Thyroid gland (tissue), 4 donors: Measurements from ENCODE around the gene PSMC3. TPM values are rescaled to one million over a fixed set of nuclear protein-coding genes. Genes with fewer than 3 reads are reported as not detected.

Source experiments
- DNase-seq, 2 donors: peaks; one replicate each; pipeline ENCODE4 v3.0.0-alpha.2; 2019
- H3K27ac ChIP-seq, 3 donors: fragments of 200-600 bp; sonication (generic); 1 replicate in 2 of 3; 2 replicates in 1 of 3; pipeline ENCODE4 v1.5.1; 2016 to 2019; ENCODE audit warnings: mild to moderate bottlenecking in 1 of 3, moderate library complexity in 1 of 3
- H3K27me3 ChIP-seq: fragments of 200-600 bp; sonication (generic); one replicate; pipeline ENCODE4 v1.5.1; 2019
- H3K36me3 ChIP-seq, 2 donors: fragments of 200-600 bp; sonication (generic); one replicate each; pipeline ENCODE4 v1.5.1; 2016 to 2019
- H3K4me1 ChIP-seq, 2 donors: fragments of 200-600 bp; sonication (generic); one replicate each; pipeline ENCODE4 v1.5.1; 2017 to 2019
- H3K4me3 ChIP-seq, 3 donors: fragments of 200-600 bp; sonication (generic); replicated peaks in 1 of 3; 1 replicate in 2 of 3; 2 replicates in 1 of 3; pipeline ENCODE4 v1.5.1; 2016; ENCODE audit warnings: mild to moderate bottlenecking in 1 of 3
- H3K9me3 ChIP-seq: fragments of 200-600 bp; sonication (generic); one replicate; pipeline ENCODE4 v1.5.1; 2017
- CTCF ChIP-seq, 6 experiments: fragments of 200-600 bp in 3 of 6; fragments of 450-650 bp in 3 of 6; sonication (generic) in 3 of 6; IDR thresholded peaks; one replicate each; pipeline ENCODE4 v1.5.1; 2016 to 2019; ENCODE audit warnings: antibody characterized with exemption in 6 of 6, mild to moderate bottlenecking in 2 of 6, inconsistent platforms in 1 of 6, moderate library complexity in 1 of 6
- POLR2A ChIP-seq, 2 donors: fragments of 450-650 bp; IDR thresholded peaks; one replicate each; pipeline ENCODE4 v1.6.1; 2017; ENCODE audit warnings: antibody characterized with exemption in 2 of 2, mild to moderate bottlenecking in 2 of 2, moderate library complexity in 1 of 2
- WGBS, 2 donors: methylation state at CpG; one replicate each; pipeline ENCODE4 v1.1.5; 2017; 5-methylcytosine and 5-hydroxymethylcytosine counted together
- intact Hi-C: fragments of 100-400 bp; cut with DNase I; formaldehyde crosslinking; loops from one replicate; pipeline ENCODE4 v1.15.1; 2023
- total RNA-seq, 4 donors: library from RNA; depleted of rRNA; stranded (reverse); fragments of >200 nt; gene quantifications; one replicate each; pipeline ENCODE4 v1.2.3, GENCODE V29; 2016

PSMC3 gene
- total RNA-seq, 4 donors from 2014 or later, result 92.7 to 240 (median 123) TPM

GRCh38 chr11:47389577-47390421, 36.4 kb downstream of the PSMC3 start:
- no peak for DNase-seq

GRCh38 chr11:47388697-47389576, 37.3 kb downstream of the PSMC3 start:
- TF ChIP-seq CTCF (IDR thresholded peaks at IDR 0.05), result no peak
- no peak for TF ChIP-seq POLR2A (IDR thresholded peaks at IDR 0.05)
- Histone ChIP-seq H3K9me3 (no peaks in the 10 kb centered on the region), H3K36me3 (no peaks in the 10 kb centered on the region), H3K4me3 (no peak overlapping the region), H3K4me1 (no peaks in the 10 kb centered on the region), H3K27me3 (no peaks in the 10 kb centered on the region), H3K27ac (no peak overlapping the region)
- 89 to 90% methylated on average over 18 to 28 of the region's 28 CpGs for WGBS, 2 donors
- intact Hi-C loops, result no loop called here
- DNase-seq, result no peak

More at GRCh38 chr11:47389577-47390421, 36.4 kb downstream of the PSMC3 start:
- intact Hi-C loops, result no loop called here
- TF ChIP-seq CTCF (IDR thresholded peaks at IDR 0.05) (no peak), POLR2A (IDR thresholded peaks at IDR 0.05) (no peak)
- WGBS, 2 donors, result 85 to 92% methylated on average over 17 of the region's 17 CpGs
- H3K4me1 ChIP-seq, result peaks cover 0 to 5% of the 10 kb centered on the region in 2 donors
- no peaks in the 10 kb centered on the region for H3K9me3 ChIP-seq
- no peaks in the 10 kb centered on the region for H3K27me3 ChIP-seq
- H3K36me3 ChIP-seq, result no peaks in the 10 kb centered on the region
- no peak overlapping the region for H3K4me3 ChIP-seq
- H3K27ac ChIP-seq, result no peak overlapping the region

- Histone ChIP-seq H3K4me1 (no peaks in the 10 kb centered on the region), H3K27ac (no peak overlapping the region), H3K36me3 (no peaks in the 10 kb centered on the region), H3K9me3 (no peaks in the 10 kb centered on the region), H3K27me3 (no peaks in the 10 kb centered on the region), H3K4me3 (no peak overlapping the region)
- DNase-seq, result no peak
- 78 to 80% methylated on average over 12 to 13 of the region's 13 CpGs for WGBS, 2 donors
- intact Hi-C loops, result no loop called here
- TF ChIP-seq CTCF (IDR thresholded peaks at IDR 0.05), result no peak
- TF ChIP-seq POLR2A (IDR thresholded peaks at IDR 0.05), result no peak
Observed at GRCh38 chr11:47387944-47388696, 38.1 kb downstream of the PSMC3 start.

GRCh38 chr11:47384498-47384897, 41.7 kb downstream of the PSMC3 start:
- 94 to 96% methylated on average over 4 of the region's 4 CpGs for WGBS, 2 donors

More at GRCh38 chr11:47384498-47384897, 41.7 kb downstream of the PSMC3 start:
- Histone ChIP-seq H3K4me3 (no peak overlapping the region), H3K27me3 (no peaks in the 10 kb centered on the region), H3K27ac (no peak overlapping the region), H3K4me1 (no peaks in the 10 kb centered on the region), H3K9me3 (no peaks in the 10 kb centered on the region), H3K36me3 (no peaks in the 10 kb centered on the region)
- TF ChIP-seq CTCF (IDR thresholded peaks at IDR 0.05) (no peak), POLR2A (IDR thresholded peaks at IDR 0.05) (no peak)
- intact Hi-C loops, result no loop called here
- DNase-seq, result no peak
